Measurements from ENCODE around the gene ACOXL. TPM values are rescaled to one million over a fixed set of nuclear protein-coding genes. Genes with fewer than 3 reads are reported as not detected.

Gene ACOXL
- total and polyA plus RNA-seq, 5 donors from 2014 or later: 0.17 TPM; not detected in 4

GRCh38 chr2:110725370-110725769 lies 7.0 kb upstream of the ACOXL start:
- H3K4me3 Mint-ChIP-seq: no peak overlapping the region
- ATAC-seq (ENCODE audit: low read depth in 2 of 2) (no peak), DNase-seq (no peak)
- H3K4me1 ChIP-seq (ENCODE audit: control insufficient read depth, insufficient read depth, low read length, poor library complexity, severe bottlenecking): no peaks in the 10 kb centered on the region
- no peaks in the 10 kb centered on the region for H3K36me3 ChIP-seq (ENCODE audit: control insufficient read depth, insufficient read depth, low read length)
- no peak overlapping the region for H3K27ac Mint-ChIP-seq
- peaks cover 12% of the 10 kb centered on the region for H3K27me3 ChIP-seq (ENCODE audit: control insufficient read depth, insufficient read depth, low read length)
- H3K27ac ChIP-seq (ENCODE audit: insufficient read depth, low read length, poor library complexity, severe bottlenecking): no peak overlapping the region
- peaks cover 48% of the 10 kb centered on the region for H3K27me3 Mint-ChIP-seq
- H3K36me3 Mint-ChIP-seq: no peaks in the 10 kb centered on the region
- H3K4me3 ChIP-seq (ENCODE audit: low read depth, low read length): no peak overlapping the region
- no peaks in the 10 kb centered on the region for H3K9me3 Mint-ChIP-seq
- H3K4me1 Mint-ChIP-seq: no peaks in the 10 kb centered on the region
- no peaks in the 10 kb centered on the region for H3K9me3 ChIP-seq (ENCODE audit: control insufficient read depth in 2 of 2, low read length in 2 of 2)

- peaks cover 16% of the 10 kb centered on the region for H3K27me3 ChIP-seq (ENCODE audit: control insufficient read depth, insufficient read depth, low read length)
- H3K9me3 ChIP-seq (ENCODE audit: control insufficient read depth in 2 of 2, low read length in 2 of 2): no peaks in the 10 kb centered on the region
- H3K9me3 Mint-ChIP-seq: no peaks in the 10 kb centered on the region
- DNase-seq: no peak
- no peaks in the 10 kb centered on the region for H3K4me1 ChIP-seq (ENCODE audit: control insufficient read depth, insufficient read depth, low read length, poor library complexity, severe bottlenecking)
- no peak for ATAC-seq (ENCODE audit: low read depth in 2 of 2)
- H3K36me3 Mint-ChIP-seq: no peaks in the 10 kb centered on the region
- H3K4me3 ChIP-seq (ENCODE audit: low read depth, low read length): no peak overlapping the region
- no peaks in the 10 kb centered on the region for H3K36me3 ChIP-seq (ENCODE audit: control insufficient read depth, insufficient read depth, low read length)
- no peak overlapping the region for H3K4me3 Mint-ChIP-seq
- no peaks in the 10 kb centered on the region for H3K4me1 Mint-ChIP-seq
- H3K27me3 Mint-ChIP-seq: peaks cover 48% of the 10 kb centered on the region
- H3K27ac Mint-ChIP-seq: no peak overlapping the region
- H3K27ac ChIP-seq (ENCODE audit: insufficient read depth, low read length, poor library complexity, severe bottlenecking): no peak overlapping the region
These were observed 6.5 kb upstream of the ACOXL start for GRCh38 chr2:110725859-110726258.

- Histone ChIP-seq H3K27me3 (ENCODE audit: control insufficient read depth, insufficient read depth, low read length) (peaks cover 20% of the 10 kb centered on the region), H3K4me3 (ENCODE audit: low read depth, low read length) (no peak overlapping the region), H3K4me1 (ENCODE audit: control insufficient read depth, insufficient read depth, low read length, poor library complexity, severe bottlenecking) (no peaks in the 10 kb centered on the region), H3K27ac (ENCODE audit: insufficient read depth, low read length, poor library complexity, severe bottlenecking) (no peak overlapping the region), H3K36me3 (ENCODE audit: control insufficient read depth, insufficient read depth, low read length) (no peaks in the 10 kb centered on the region), H3K9me3 (ENCODE audit: control insufficient read depth in 2 of 2, low read length in 2 of 2) (no peaks in the 10 kb centered on the region)
- Mint-ChIP-seq H3K27me3 (peaks cover 48% of the 10 kb centered on the region), H3K9me3 (no peaks in the 10 kb centered on the region), H3K27ac (no peak overlapping the region), H3K4me1 (peaks cover 0 to under 1% (median 0%) of the 10 kb centered on the region in 4 donors), H3K4me3 (no peak overlapping the region), H3K36me3 (no peaks in the 10 kb centered on the region)
- DNase-seq (no peak), ATAC-seq (ENCODE audit: low read depth in 2 of 2) (no peak)
These were observed 6.1 kb upstream of the ACOXL start for GRCh38 chr2:110726285-110726684.

GRCh38 chr2:110727923-110728322 lies 4.5 kb upstream of the ACOXL start:
- ATAC-seq (ENCODE audit: low read depth in 2 of 2) (no peak), DNase-seq (no peak)
- Mint-ChIP-seq H3K9me3 (no peaks in the 10 kb centered on the region), H3K27ac (no peak overlapping the region), H3K4me1 (peaks cover 0 to 10% (median 6%) of the 10 kb centered on the region in 4 donors), H3K27me3 (peaks cover 49% of the 10 kb centered on the region), H3K4me3 (no peak overlapping the region), H3K36me3 (peaks cover 3% of the 10 kb centered on the region)
- H3K27ac ChIP-seq (ENCODE audit: insufficient read depth, low read length, poor library complexity, severe bottlenecking): no peak overlapping the region
- H3K36me3 ChIP-seq (ENCODE audit: control insufficient read depth, insufficient read depth, low read length): no peaks in the 10 kb centered on the region
- no peak overlapping the region for H3K4me3 ChIP-seq (ENCODE audit: low read depth, low read length)
- no peaks in the 10 kb centered on the region for H3K9me3 ChIP-seq (ENCODE audit: control insufficient read depth in 2 of 2, low read length in 2 of 2)
- peaks cover 8% of the 10 kb centered on the region for H3K4me1 ChIP-seq (ENCODE audit: control insufficient read depth, insufficient read depth, low read length, poor library complexity, severe bottlenecking)
- peaks cover 29% of the 10 kb centered on the region for H3K27me3 ChIP-seq (ENCODE audit: control insufficient read depth, insufficient read depth, low read length)

- no peak overlapping the region for H3K27ac Mint-ChIP-seq
- peaks cover 56% of the 10 kb centered on the region for H3K27me3 Mint-ChIP-seq
- Histone ChIP-seq H3K36me3 (ENCODE audit: control insufficient read depth, insufficient read depth, low read length) (no peaks in the 10 kb centered on the region), H3K9me3 (ENCODE audit: control insufficient read depth in 2 of 2, low read length in 2 of 2) (no peaks in the 10 kb centered on the region), H3K4me3 (ENCODE audit: low read depth, low read length) (no peak overlapping the region), H3K27ac (ENCODE audit: insufficient read depth, low read length, poor library complexity, severe bottlenecking) (no peak overlapping the region), H3K27me3 (ENCODE audit: control insufficient read depth, insufficient read depth, low read length) (peaks cover 36% of the 10 kb centered on the region), H3K4me1 (ENCODE audit: control insufficient read depth, insufficient read depth, low read length, poor library complexity, severe bottlenecking) (peaks cover 15% of the 10 kb centered on the region)
- H3K4me3 Mint-ChIP-seq: no peak overlapping the region
- ATAC-seq (ENCODE audit: low read depth in 2 of 2) (no peak), DNase-seq (no peak)
- H3K4me1 Mint-ChIP-seq: peaks cover 0 to 19% (median 8%) of the 10 kb centered on the region in 4 donors
- no peaks in the 10 kb centered on the region for H3K9me3 Mint-ChIP-seq
- peaks cover 3% of the 10 kb centered on the region for H3K36me3 Mint-ChIP-seq
These were observed 3.3 kb upstream of the ACOXL start for GRCh38 chr2:110729106-110729505.

GRCh38 chr2:110731064-110731463 lies 1.3 kb upstream of the ACOXL start:
- H3K36me3 ChIP-seq (ENCODE audit: control insufficient read depth, insufficient read depth, low read length): no peaks in the 10 kb centered on the region
- Mint-ChIP-seq H3K4me3 (peak overlapping the region in 3 of 4 donors; percentile 24 to 76 (median 75)), H3K27me3 (peaks cover 71% of the 10 kb centered on the region), H3K36me3 (peaks cover 3% of the 10 kb centered on the region), H3K27ac (no peak overlapping the region), H3K4me1 (peaks cover 0 to 19% (median 8%) of the 10 kb centered on the region in 4 donors), H3K9me3 (no peaks in the 10 kb centered on the region)
- H3K27me3 ChIP-seq (ENCODE audit: control insufficient read depth, insufficient read depth, low read length): peaks cover 46% of the 10 kb centered on the region
- DNase-seq (no peak), ATAC-seq (ENCODE audit: low read depth in 2 of 2) (no peak)
- H3K9me3 ChIP-seq (ENCODE audit: control insufficient read depth in 2 of 2, low read length in 2 of 2): no peaks in the 10 kb centered on the region
- H3K4me1 ChIP-seq (ENCODE audit: control insufficient read depth, insufficient read depth, low read length, poor library complexity, severe bottlenecking): peaks cover 15% of the 10 kb centered on the region
- H3K4me3 ChIP-seq (ENCODE audit: low read depth, low read length): no peak overlapping the region
- no peak overlapping the region for H3K27ac ChIP-seq (ENCODE audit: insufficient read depth, low read length, poor library complexity, severe bottlenecking)

- Mint-ChIP-seq H3K36me3 (peaks cover 8% of the 10 kb centered on the region), H3K27me3 (peaks cover 87% of the 10 kb centered on the region), H3K4me3 (no peak overlapping the region), H3K4me1 (peaks cover 0 to 19% (median 8%) of the 10 kb centered on the region in 4 donors), H3K27ac (peak overlapping the region in 1 of 3 donors; percentile 22), H3K9me3 (peaks cover 0 to 8% (median 6%) of the 10 kb centered on the region in 7 donors)
- peaks cover 54% of the 10 kb centered on the region for H3K27me3 ChIP-seq (ENCODE audit: control insufficient read depth, insufficient read depth, low read length)
- H3K27ac ChIP-seq (ENCODE audit: insufficient read depth, low read length, poor library complexity, severe bottlenecking): no peak overlapping the region
- DNase-seq (no peak), ATAC-seq (ENCODE audit: low read depth in 2 of 2) (no peak)
- H3K36me3 ChIP-seq (ENCODE audit: control insufficient read depth, insufficient read depth, low read length): no peaks in the 10 kb centered on the region
- peaks cover 15% of the 10 kb centered on the region for H3K4me1 ChIP-seq (ENCODE audit: control insufficient read depth, insufficient read depth, low read length, poor library complexity, severe bottlenecking)
- H3K4me3 ChIP-seq (ENCODE audit: low read depth, low read length): no peak overlapping the region
- no peaks in the 10 kb centered on the region for H3K9me3 ChIP-seq (ENCODE audit: control insufficient read depth in 2 of 2, low read length in 2 of 2)
These were observed 3.0 kb downstream of the ACOXL start for GRCh38 chr2:110735366-110735765.

GRCh38 chr2:110737783-110738182 lies 5.4 kb downstream of the ACOXL start:
- peaks cover 9% of the 10 kb centered on the region for H3K4me1 ChIP-seq (ENCODE audit: control insufficient read depth, insufficient read depth, low read length, poor library complexity, severe bottlenecking)
- no peak overlapping the region for H3K4me3 ChIP-seq (ENCODE audit: low read depth, low read length)
- Mint-ChIP-seq H3K9me3 (peaks cover 0 to 8% (median 6%) of the 10 kb centered on the region in 7 donors), H3K4me3 (no peak overlapping the region), H3K4me1 (peaks cover 0 to 9% (median 1%) of the 10 kb centered on the region in 4 donors), H3K27ac (no peak overlapping the region), H3K27me3 (peaks cover 78% of the 10 kb centered on the region), H3K36me3 (peaks cover 6% of the 10 kb centered on the region)
- peaks cover 43% of the 10 kb centered on the region for H3K27me3 ChIP-seq (ENCODE audit: control insufficient read depth, insufficient read depth, low read length)
- H3K27ac ChIP-seq (ENCODE audit: insufficient read depth, low read length, poor library complexity, severe bottlenecking): no peak overlapping the region
- ATAC-seq (ENCODE audit: low read depth in 2 of 2) (no peak), DNase-seq (no peak)
- H3K36me3 ChIP-seq (ENCODE audit: control insufficient read depth, insufficient read depth, low read length): no peaks in the 10 kb centered on the region
- H3K9me3 ChIP-seq (ENCODE audit: control insufficient read depth in 2 of 2, low read length in 2 of 2): no peaks in the 10 kb centered on the region
